BLaER1 (cell line): ENCODE results near the gene RBM5.

ENCODE experiments used
- H3K27ac ChIP-seq: shearing (Covaris generic); formaldehyde crosslinking; 2 replicates; pipeline ENCODE4 v1.8.1; 2022
- H3K27me3 ChIP-seq: shearing (Covaris generic); formaldehyde crosslinking; 2 replicates; pipeline ENCODE4 v1.8.1; 2022
- H3K36me3 ChIP-seq: shearing (Covaris generic); formaldehyde crosslinking; 2 replicates; pipeline ENCODE4 v1.8.1; 2022
- H3K4me1 ChIP-seq: shearing (Covaris generic); formaldehyde crosslinking; 2 replicates; pipeline ENCODE4 v1.8.1; 2022
- H3K4me2 ChIP-seq: shearing (Covaris generic); formaldehyde crosslinking; 2 replicates; pipeline ENCODE4 v1.8.1; 2022
- H3K4me3 ChIP-seq: shearing (Covaris generic); formaldehyde crosslinking; 2 replicates; pipeline ENCODE4 v1.8.1; 2022
- H3K9ac ChIP-seq: shearing (Covaris generic); formaldehyde crosslinking; 2 replicates; pipeline ENCODE4 v1.8.1; 2022
- H3K9me3 ChIP-seq: shearing (Covaris generic); formaldehyde crosslinking; 2 replicates; pipeline ENCODE4 v1.8.1; 2022
- H4K20me1 ChIP-seq: shearing (Covaris generic); formaldehyde crosslinking; 2 replicates; pipeline ENCODE4 v1.8.1; 2022
- Cebpa-rat ChIP-seq: shearing (Covaris generic); IDR thresholded peaks from 2 replicates; pipeline ENCODE4 v1.8.1; 2022

The RBM5 gene

GRCh38 chr3:50120364-50121071 lies 31.8 kb downstream of the RBM5 start:
- Histone ChIP-seq H3K27ac (no peak overlapping the region), H4K20me1 (peaks cover 67% of the 10 kb centered on the region), H3K4me1 (peaks cover 29% of the 10 kb centered on the region), H3K36me3 (peaks cover 74% of the 10 kb centered on the region), H3K27me3 (no peaks in the 10 kb centered on the region), H3K9me3 (no peaks in the 10 kb centered on the region), H3K4me3 (no peak overlapping the region), H3K9ac (no peak overlapping the region), H3K4me2 (no peak overlapping the region)
- no peak for TF ChIP-seq Cebpa-rat

DNA sequence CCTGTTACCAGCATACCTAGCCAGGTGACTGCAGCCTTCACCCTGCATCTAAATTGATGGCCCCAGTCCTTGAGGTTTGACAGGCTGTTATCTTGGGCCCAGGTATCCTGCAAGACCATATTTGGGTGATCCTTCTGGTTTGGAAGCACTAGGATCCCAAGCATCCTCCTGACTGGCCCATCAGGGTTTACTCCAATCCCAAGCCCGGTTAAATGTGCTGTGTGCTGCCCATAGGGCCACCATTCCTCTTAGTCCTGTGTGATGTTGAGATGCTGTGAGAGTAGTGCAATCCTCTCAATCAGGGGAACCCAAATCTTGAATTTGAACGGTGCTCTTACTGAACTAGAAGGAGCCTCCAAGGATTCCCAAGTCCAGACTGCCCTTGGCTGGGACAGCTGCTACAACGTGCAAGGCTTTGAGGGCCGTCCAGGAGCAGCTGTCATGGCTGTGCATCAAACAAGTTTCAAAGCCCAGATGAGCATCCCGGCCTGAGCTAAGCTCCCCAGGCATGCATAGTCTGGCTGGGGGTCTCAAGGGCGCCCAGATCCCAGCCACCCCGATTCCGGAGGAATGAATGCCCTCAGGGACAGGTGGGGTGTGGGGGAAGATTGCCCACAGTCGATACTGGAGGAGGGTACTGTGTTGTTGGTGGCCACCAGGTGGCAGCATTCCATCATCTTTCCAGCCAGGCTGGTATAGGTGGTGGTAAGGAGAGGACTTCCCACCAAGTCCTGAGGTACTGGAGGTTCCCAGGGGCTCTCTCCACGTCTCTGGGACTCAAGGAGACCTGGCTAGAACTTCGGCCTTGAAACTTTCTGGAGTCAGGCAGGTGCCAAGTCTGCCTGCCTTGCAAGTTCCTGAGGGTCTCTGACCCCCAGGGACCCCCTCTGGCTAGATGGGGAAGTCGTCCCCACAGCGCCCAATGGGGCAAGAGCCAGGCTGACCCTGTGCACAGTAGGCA lies 32.6 kb downstream of the RBM5 start:
- Histone ChIP-seq H4K20me1 (peaks cover 67% of the 10 kb centered on the region), H3K4me2 (0 out of 2 replicates have a peak overlapping the region, but pooled peaks have one; percentile 16), H3K4me3 (no peak overlapping the region), H3K36me3 (peaks cover 66% of the 10 kb centered on the region), H3K9ac (no peak overlapping the region), H3K27ac (no peak overlapping the region), H3K4me1 (peaks cover 35% of the 10 kb centered on the region), H3K27me3 (no peaks in the 10 kb centered on the region), H3K9me3 (no peaks in the 10 kb centered on the region)
- TF ChIP-seq Cebpa-rat: no peak

GRCh38 chr3:50122071-50122470 lies 33.4 kb downstream of the RBM5 start:
- H3K4me3 ChIP-seq: no peak overlapping the region
- no peak overlapping the region for H3K27ac ChIP-seq
- H3K36me3 ChIP-seq: peaks cover 58% of the 10 kb centered on the region
- H3K9ac ChIP-seq: no peak overlapping the region
- H3K9me3 ChIP-seq: no peaks in the 10 kb centered on the region
- TF ChIP-seq Cebpa-rat: no peak
- H4K20me1 ChIP-seq: peaks cover 63% of the 10 kb centered on the region
- H3K27me3 ChIP-seq: no peaks in the 10 kb centered on the region
- 0 out of 2 replicates have a peak overlapping the region, but pooled peaks have one; percentile 16 for H3K4me2 ChIP-seq
- peaks cover 35% of the 10 kb centered on the region for H3K4me1 ChIP-seq

- Histone ChIP-seq H3K27me3 (no peaks in the 10 kb centered on the region), H3K9me3 (no peaks in the 10 kb centered on the region), H3K4me3 (no peak overlapping the region), H4K20me1 (peaks cover 56% of the 10 kb centered on the region), H3K4me1 (peaks cover 35% of the 10 kb centered on the region), H3K36me3 (peaks cover 51% of the 10 kb centered on the region), H3K9ac (0 out of 2 replicates have a peak overlapping the region, but pooled peaks have one; percentile 15), H3K4me2 (peak overlapping the region; percentile 39), H3K27ac (no peak overlapping the region)
- no peak for TF ChIP-seq Cebpa-rat
These were observed 34.1 kb downstream of the RBM5 start for GRCh38 chr3:50122661-50123391.

- Histone ChIP-seq H3K27ac (no peak overlapping the region), H3K4me1 (peaks cover 35% of the 10 kb centered on the region), H4K20me1 (peaks cover 49% of the 10 kb centered on the region)
These were observed 34.8 kb downstream of the RBM5 start for GRCh38 chr3:50123394-50124051.

GRCh38 chr3:50124052-50124799 lies 35.5 kb downstream of the RBM5 start:
- H4K20me1 ChIP-seq: peaks cover 42% of the 10 kb centered on the region
- no peak for TF ChIP-seq Cebpa-rat
- H3K4me3 ChIP-seq: no peak overlapping the region
- peak overlapping the region; percentile 39; the same call in 1 of the 2 replicates for H3K4me2 ChIP-seq
- H3K36me3 ChIP-seq: peaks cover 37% of the 10 kb centered on the region
- no peaks in the 10 kb centered on the region for H3K27me3 ChIP-seq
- peak overlapping the region; percentile 15; the same call in 1 of the 2 replicates for H3K9ac ChIP-seq
- no peak overlapping the region for H3K27ac ChIP-seq
- H3K4me1 ChIP-seq: peaks cover 35% of the 10 kb centered on the region
- H3K9me3 ChIP-seq: no peaks in the 10 kb centered on the region

More at GRCh38 chr3:50123394-50124051, 34.8 kb downstream of the RBM5 start:
- Histone ChIP-seq H3K27me3 (no peaks in the 10 kb centered on the region), H3K4me2 (peak overlapping the region; percentile 39), H3K9me3 (no peaks in the 10 kb centered on the region), H3K9ac (peak overlapping the region; percentile 15; the same call in 1 of the 2 replicates), H3K4me3 (no peak overlapping the region), H3K36me3 (peaks cover 44% of the 10 kb centered on the region)
- no peak for TF ChIP-seq Cebpa-rat

- Histone ChIP-seq H3K4me2 (no peak overlapping the region), H3K9me3 (no peaks in the 10 kb centered on the region), H3K9ac (no peak overlapping the region), H3K4me1 (peaks cover 35% of the 10 kb centered on the region), H3K4me3 (no peak overlapping the region), H3K36me3 (peaks cover 31% of the 10 kb centered on the region), H4K20me1 (peaks cover 36% of the 10 kb centered on the region), H3K27ac (no peak overlapping the region), H3K27me3 (no peaks in the 10 kb centered on the region)
- no peak for TF ChIP-seq Cebpa-rat
These were observed 36.1 kb downstream of the RBM5 start for GRCh38 chr3:50124800-50125178.

DNA sequence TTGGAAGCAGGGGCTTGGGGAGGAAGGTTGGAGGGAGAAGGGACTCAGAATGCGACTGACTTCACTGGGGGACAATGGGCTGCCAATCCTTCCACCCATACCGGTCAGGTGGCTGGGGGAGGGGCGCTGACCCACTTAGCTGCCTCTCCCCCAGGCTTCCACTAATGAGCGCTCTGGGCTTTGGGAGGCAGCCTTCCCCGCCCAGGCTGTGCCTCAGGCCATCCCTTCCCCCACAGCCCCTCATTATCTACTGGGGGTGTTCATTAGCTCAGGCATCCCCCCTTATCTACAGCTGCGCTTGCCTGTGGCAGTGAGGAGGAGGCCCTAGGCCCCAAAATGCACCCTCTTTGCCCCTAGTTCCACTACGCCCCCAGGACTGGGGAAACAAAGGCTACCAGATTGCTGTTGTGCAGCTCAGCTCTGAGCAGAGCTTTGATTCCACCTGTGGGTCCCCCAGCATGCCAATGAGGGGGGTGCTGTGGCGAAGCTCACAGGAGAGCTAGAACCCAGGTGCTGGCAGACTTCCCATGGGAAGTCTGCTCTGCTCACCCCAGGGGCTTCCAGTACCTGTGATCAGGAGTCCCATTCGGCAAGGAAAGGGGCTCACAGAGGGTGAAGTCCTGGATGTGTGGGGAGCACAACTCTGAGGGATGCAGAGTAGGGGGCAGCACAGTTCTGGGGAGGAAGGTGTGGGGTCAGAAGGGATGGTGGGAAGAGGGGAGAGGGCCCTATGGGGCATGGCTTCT lies 37.0 kb downstream of the RBM5 start:
- Histone ChIP-seq H3K9me3 (no peaks in the 10 kb centered on the region), H3K4me3 (no peak overlapping the region), H3K27me3 (no peaks in the 10 kb centered on the region), H4K20me1 (peaks cover 27% of the 10 kb centered on the region), H3K36me3 (peaks cover 22% of the 10 kb centered on the region), H3K9ac (no peak overlapping the region), H3K4me2 (0 out of 2 replicates have a peak overlapping the region, but pooled peaks have one; percentile 12), H3K27ac (no peak overlapping the region), H3K4me1 (peaks cover 35% of the 10 kb centered on the region)
- TF ChIP-seq Cebpa-rat: no peak
